Suprapubic skin (tissue), 4 donors: Measurements from ENCODE around the gene LAMA3. TPM values are rescaled to one million over a fixed set of nuclear protein-coding genes. Genes with fewer than 3 reads are reported as not detected.

Experiments
- DNase-seq, 2 donors: peaks; one replicate each; pipeline ENCODE4 v3.0.0-alpha.2; 2019; ENCODE audit warnings: low spot score in 2 of 2
- H3K27ac ChIP-seq: fragments of 200-600 bp; sonication (generic); one replicate; pipeline ENCODE4 v1.5.1; 2019
- H3K27me3 ChIP-seq: fragments of 200-600 bp; sonication (generic); one replicate; pipeline ENCODE4 v1.5.1; 2019
- H3K36me3 ChIP-seq: fragments of 200-600 bp; sonication (generic); one replicate; pipeline ENCODE4 v1.5.1; 2019
- H3K4me1 ChIP-seq: fragments of 200-600 bp; sonication (generic); one replicate; pipeline ENCODE4 v1.5.1; 2019
- H3K4me3 ChIP-seq: fragments of 200-600 bp; sonication (generic); one replicate; pipeline ENCODE4 v1.5.1; 2019; ENCODE audit warnings: mild to moderate bottlenecking
- H3K9me3 ChIP-seq: fragments of 200-600 bp; sonication (generic); one replicate; pipeline ENCODE4 v1.5.1; 2019
- CTCF ChIP-seq, 2 donors: fragments of 200-600 bp in 1 of 2; fragments of 450-650 bp in 1 of 2; sonication (generic) in 1 of 2; IDR thresholded peaks; one replicate each; pipeline ENCODE4 v1.5.1; 2016 to 2019; ENCODE audit warnings: antibody characterized with exemption in 2 of 2, mild to moderate bottlenecking in 1 of 2, moderate library complexity in 1 of 2
- EP300 ChIP-seq: sonication (generic); formaldehyde crosslinking; IDR thresholded peaks from one replicate; pipeline ENCODE4 v1.6.1; 2017; ENCODE audit warnings: antibody characterized with exemption
- POLR2A ChIP-seq, 2 donors: fragments of 450-650 bp; IDR thresholded peaks; one replicate each; pipeline ENCODE4 v1.6.1; 2017; ENCODE audit warnings: antibody characterized with exemption in 2 of 2, mild to moderate bottlenecking in 2 of 2, moderate library complexity in 2 of 2
- POLR2AphosphoS5 ChIP-seq, 3 donors: sonication (generic); formaldehyde crosslinking; IDR thresholded peaks; one replicate each; pipeline ENCODE4 v1.6.1; 2017; ENCODE audit warnings: antibody characterized with exemption in 3 of 3
- WGBS: methylation state at CpG from one replicate; pipeline ENCODE4 v1.1.5; 2018; 5-methylcytosine and 5-hydroxymethylcytosine counted together
- total RNA-seq, 4 donors: library from RNA; depleted of rRNA; stranded (reverse); fragments of >200 nt; gene quantifications; one replicate each; pipeline ENCODE4 v1.1.0, GENCODE V29; 2016

LAMA3 gene
- total RNA-seq, 4 donors from 2014 or later: 233 to 370 (median 253) TPM

- H3K9me3 ChIP-seq: no peaks in the 10 kb centered on the region
- 92% methylated on average over 7 of the region's 7 CpGs for WGBS
Observed at GRCh38 chr18:23814991-23815614, 125.8 kb downstream of the LAMA3 start.

GRCh38 chr18:23816021-23816420, 126.8 kb downstream of the LAMA3 start:
- Histone ChIP-seq H3K4me3 (no peak overlapping the region), H3K27ac (no peak overlapping the region), H3K27me3 (no peaks in the 10 kb centered on the region), H3K9me3 (no peaks in the 10 kb centered on the region), H3K4me1 (no peaks in the 10 kb centered on the region), H3K36me3 (peaks cover 18% of the 10 kb centered on the region)
- whole genome bisulfite sequencing: 94% methylated on average over 6 of the region's 6 CpGs
- no peak for DNase-seq
- no peak for TF ChIP-seq EP300
- TF ChIP-seq POLR2AphosphoS5 (IDR thresholded peaks at IDR 0.05): no peak
- no peak for TF ChIP-seq POLR2A (IDR thresholded peaks at IDR 0.05)
- no peak for TF ChIP-seq CTCF (IDR thresholded peaks at IDR 0.05)

More at GRCh38 chr18:23814991-23815614, 125.8 kb downstream of the LAMA3 start:
- H3K4me3 ChIP-seq: no peak overlapping the region
- no peak for DNase-seq
- no peaks in the 10 kb centered on the region for H3K4me1 ChIP-seq
- H3K36me3 ChIP-seq: peaks cover 17% of the 10 kb centered on the region
- no peaks in the 10 kb centered on the region for H3K27me3 ChIP-seq
- H3K27ac ChIP-seq: no peak overlapping the region
- TF ChIP-seq POLR2AphosphoS5 (IDR thresholded peaks at IDR 0.05) (no peak), POLR2A (IDR thresholded peaks at IDR 0.05) (no peak), EP300 (no peak), CTCF (IDR thresholded peaks at IDR 0.05) (no peak)

GRCh38 chr18:23816740-23817139, 127.5 kb downstream of the LAMA3 start:
- 90% methylated on average over 4 of the region's 4 CpGs for whole genome bisulfite sequencing
- H3K27ac ChIP-seq: no peak overlapping the region

GRCh38 chr18:23819001-23819400, 129.7 kb downstream of the LAMA3 start:
- Histone ChIP-seq H3K27ac (no peak overlapping the region), H3K4me1 (no peaks in the 10 kb centered on the region), H3K9me3 (no peaks in the 10 kb centered on the region), H3K27me3 (no peaks in the 10 kb centered on the region), H3K36me3 (peaks cover 18% of the 10 kb centered on the region), H3K4me3 (no peak overlapping the region)
- DNase-seq: no peak
- no peak for TF ChIP-seq POLR2AphosphoS5 (IDR thresholded peaks at IDR 0.05)
- WGBS: 69% methylated on average over 1 of the region's 1 CpG

More at GRCh38 chr18:23816740-23817139, 127.5 kb downstream of the LAMA3 start:
- Histone ChIP-seq H3K27me3 (no peaks in the 10 kb centered on the region), H3K4me3 (no peak overlapping the region), H3K36me3 (peaks cover 18% of the 10 kb centered on the region), H3K4me1 (no peaks in the 10 kb centered on the region), H3K9me3 (no peaks in the 10 kb centered on the region)
- TF ChIP-seq POLR2A (IDR thresholded peaks at IDR 0.05) (no peak), EP300 (no peak)
- DNase-seq: no peak

- TF ChIP-seq POLR2A (IDR thresholded peaks at IDR 0.05) (no peak), EP300 (no peak), POLR2AphosphoS5 (IDR thresholded peaks at IDR 0.05) (no peak), CTCF (IDR thresholded peaks at IDR 0.05) (no peak)
- Histone ChIP-seq H3K27me3 (no peaks in the 10 kb centered on the region), H3K9me3 (no peaks in the 10 kb centered on the region), H3K27ac (no peak overlapping the region), H3K4me1 (peaks cover 32% of the 10 kb centered on the region), H3K36me3 (peaks cover 4% of the 10 kb centered on the region), H3K4me3 (no peak overlapping the region)
- no peak for DNase-seq
- 85% methylated on average over 10 of the region's 10 CpGs for WGBS
Observed at GRCh38 chr18:23822590-23823385, 133.5 kb downstream of the LAMA3 start.

GRCh38 chr18:23824240-23824639, 135.0 kb downstream of the LAMA3 start:
- no peak for DNase-seq
- Histone ChIP-seq H3K36me3 (peaks cover 4% of the 10 kb centered on the region), H3K4me3 (no peak overlapping the region), H3K4me1 (peaks cover 40% of the 10 kb centered on the region), H3K27me3 (no peaks in the 10 kb centered on the region), H3K27ac (no peak overlapping the region), H3K9me3 (no peaks in the 10 kb centered on the region)
- 85% methylated on average over 2 of the region's 2 CpGs for WGBS
- TF ChIP-seq POLR2AphosphoS5 (IDR thresholded peaks at IDR 0.05) (no peak), EP300 (no peak), POLR2A (IDR thresholded peaks at IDR 0.05) (no peak), CTCF (IDR thresholded peaks at IDR 0.05) (no peak)
